Osteoblast (primary cell): ENCODE results near the gene RFX6. TPM values are rescaled to one million over a fixed set of nuclear protein-coding genes. Genes with fewer than 3 reads are reported as not detected.

ENCODE experiments used
- DNase-seq: peaks from one replicate; pipeline ENCODE4 v3.0.0; 2011; ENCODE audit warnings: low spot score, mixed read lengths; ENCODE audit not compliant: insufficient read length; ENCODE audit errors: missing footprints
- H2AFZ ChIP-seq: 2 replicates; pipeline ENCODE4 v1.6.0; 2011; ENCODE audit warnings: mild to moderate bottlenecking, low read length
- H3K27ac ChIP-seq: 2 replicates; pipeline ENCODE4 v1.5.1; 2011; ENCODE audit warnings: mild to moderate bottlenecking, low read depth, low read length, moderate library complexity
- H3K27me3 ChIP-seq: 2 replicates; pipeline ENCODE4 v1.6.0; 2012; ENCODE audit warnings: mild to moderate bottlenecking, control low read depth, inconsistent platforms, low read length, moderate library complexity; ENCODE audit not compliant: insufficient read depth
- H3K36me3 ChIP-seq: 2 replicates; pipeline ENCODE4 v1.5.1; 2011; ENCODE audit warnings: mild to moderate bottlenecking, low read length, control low read depth, moderate library complexity; ENCODE audit not compliant: insufficient read depth
- H3K4me1 ChIP-seq: 2 replicates; pipeline ENCODE4 v1.5.1; 2011; ENCODE audit warnings: mild to moderate bottlenecking, low read length, control low read depth, moderate library complexity; ENCODE audit not compliant: insufficient read depth
- H3K4me2 ChIP-seq: 2 replicates; pipeline ENCODE4 v1.6.0; 2011; ENCODE audit warnings: mild to moderate bottlenecking, low read length; ENCODE audit not compliant: insufficient read depth
- H3K4me3 ChIP-seq: fragments of 200-600 bp; sonication (generic); 3 replicates; pipeline ENCODE4 v1.5.1; 2012; ENCODE audit warnings: mild to moderate bottlenecking, low read length, inconsistent platforms; ENCODE audit not compliant: insufficient read depth
- H3K79me2 ChIP-seq: 2 replicates; pipeline ENCODE4 v1.6.0; 2012; ENCODE audit warnings: mild to moderate bottlenecking, low read length, control low read depth, inconsistent platforms; ENCODE audit not compliant: insufficient read depth
- H3K9me3 ChIP-seq: 2 replicates; pipeline ENCODE4 v1.5.1; 2011; ENCODE audit warnings: low read depth, low read length, control low read depth
- H4K20me1 ChIP-seq: 2 replicates; pipeline ENCODE4 v1.6.0; 2012; ENCODE audit warnings: mild to moderate bottlenecking, low read length, control low read depth; ENCODE audit not compliant: insufficient read depth
- total RNA-seq: library from RNA; depleted of rRNA; stranded (reverse); fragments of >200 nt; gene quantifications from 2 replicates; pipeline ENCODE4 v1.2.3, GENCODE V29; 2012
- TF ChIP-seq, protein P1 (sequence below): IDR thresholded peaks from 2 replicates; pipeline ENCODE4 v1.5.1; 2011; ENCODE audit warnings: mild to moderate bottlenecking, low read depth, low read length, moderate library complexity; ENCODE audit errors: extremely low read depth

RFX6 gene
- total RNA-seq, 1 donor = not detected

DNA sequence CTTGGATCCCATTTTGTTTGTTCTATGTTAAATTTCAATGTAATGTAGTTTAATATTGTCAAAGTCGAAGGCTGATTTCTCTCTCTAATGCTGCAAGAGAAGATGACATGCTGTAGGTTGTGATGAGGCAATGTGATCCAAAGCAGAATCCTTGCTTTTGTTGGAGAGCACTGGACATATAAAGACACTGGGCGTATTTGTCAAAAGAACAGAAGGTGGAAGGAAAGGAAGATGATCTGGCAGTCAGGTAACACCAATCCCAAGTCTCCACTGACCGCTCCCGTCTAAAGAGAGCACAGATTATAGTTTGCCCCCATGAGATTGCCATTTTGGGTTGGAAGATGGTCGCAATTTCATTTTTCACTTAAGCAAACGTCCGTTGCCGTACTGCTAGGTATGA is 935 bp upstream of the RFX6 start:
- no peaks in the 10 kb centered on the region for H3K36me3 ChIP-seq
- H4K20me1 ChIP-seq = no peaks in the 10 kb centered on the region
- peaks cover 30% of the 10 kb centered on the region for H3K27me3 ChIP-seq
- TF ChIP-seq, protein P1, sequence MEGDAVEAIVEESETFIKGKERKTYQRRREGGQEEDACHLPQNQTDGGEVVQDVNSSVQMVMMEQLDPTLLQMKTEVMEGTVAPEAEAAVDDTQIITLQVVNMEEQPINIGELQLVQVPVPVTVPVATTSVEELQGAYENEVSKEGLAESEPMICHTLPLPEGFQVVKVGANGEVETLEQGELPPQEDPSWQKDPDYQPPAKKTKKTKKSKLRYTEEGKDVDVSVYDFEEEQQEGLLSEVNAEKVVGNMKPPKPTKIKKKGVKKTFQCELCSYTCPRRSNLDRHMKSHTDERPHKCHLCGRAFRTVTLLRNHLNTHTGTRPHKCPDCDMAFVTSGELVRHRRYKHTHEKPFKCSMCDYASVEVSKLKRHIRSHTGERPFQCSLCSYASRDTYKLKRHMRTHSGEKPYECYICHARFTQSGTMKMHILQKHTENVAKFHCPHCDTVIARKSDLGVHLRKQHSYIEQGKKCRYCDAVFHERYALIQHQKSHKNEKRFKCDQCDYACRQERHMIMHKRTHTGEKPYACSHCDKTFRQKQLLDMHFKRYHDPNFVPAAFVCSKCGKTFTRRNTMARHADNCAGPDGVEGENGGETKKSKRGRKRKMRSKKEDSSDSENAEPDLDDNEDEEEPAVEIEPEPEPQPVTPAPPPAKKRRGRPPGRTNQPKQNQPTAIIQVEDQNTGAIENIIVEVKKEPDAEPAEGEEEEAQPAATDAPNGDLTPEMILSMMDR = no peak
- no peak overlapping the region for H3K4me3 ChIP-seq
- H2AFZ ChIP-seq = no peak overlapping the region
- H3K9me3 ChIP-seq = no peaks in the 10 kb centered on the region
- DNase-seq = no peak
- H3K27ac ChIP-seq = no peak overlapping the region
- H3K4me1 ChIP-seq = no peaks in the 10 kb centered on the region
- peak overlapping the region; percentile 28 for H3K4me2 ChIP-seq
- H3K79me2 ChIP-seq = no peaks in the 10 kb centered on the region

DNA sequence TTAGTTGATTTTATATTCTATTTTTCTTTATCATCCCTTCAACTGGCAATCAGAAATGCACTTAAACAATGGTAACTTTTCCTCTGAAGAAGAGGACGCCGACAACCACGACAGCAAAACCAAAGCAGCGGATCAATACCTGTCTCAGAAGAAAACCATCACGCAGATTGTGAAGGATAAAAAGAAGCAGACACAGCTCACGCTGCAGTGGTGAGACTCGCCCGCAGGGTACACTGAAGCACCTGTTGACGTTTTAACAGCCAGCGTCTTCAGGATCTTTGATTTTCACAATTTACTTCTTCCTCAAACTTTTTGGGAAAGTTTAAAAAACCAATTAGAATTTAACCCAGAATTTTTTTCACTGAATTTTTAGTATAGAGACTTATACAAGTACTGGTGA is 701 bp downstream of the RFX6 start:
- H3K4me3 ChIP-seq = no peak overlapping the region
- TF ChIP-seq, protein P1 = no peak
- no peak overlapping the region for H3K27ac ChIP-seq
- H3K27me3 ChIP-seq = peaks cover 30% of the 10 kb centered on the region
- H3K36me3 ChIP-seq = no peaks in the 10 kb centered on the region
- no peaks in the 10 kb centered on the region for H3K9me3 ChIP-seq
- no peaks in the 10 kb centered on the region for H3K4me1 ChIP-seq
- no peak overlapping the region for H2AFZ ChIP-seq
- no peaks in the 10 kb centered on the region for H4K20me1 ChIP-seq
- no peak overlapping the region for H3K4me2 ChIP-seq
- no peaks in the 10 kb centered on the region for H3K79me2 ChIP-seq
- DNase-seq = peak; percentile 38

DNA sequence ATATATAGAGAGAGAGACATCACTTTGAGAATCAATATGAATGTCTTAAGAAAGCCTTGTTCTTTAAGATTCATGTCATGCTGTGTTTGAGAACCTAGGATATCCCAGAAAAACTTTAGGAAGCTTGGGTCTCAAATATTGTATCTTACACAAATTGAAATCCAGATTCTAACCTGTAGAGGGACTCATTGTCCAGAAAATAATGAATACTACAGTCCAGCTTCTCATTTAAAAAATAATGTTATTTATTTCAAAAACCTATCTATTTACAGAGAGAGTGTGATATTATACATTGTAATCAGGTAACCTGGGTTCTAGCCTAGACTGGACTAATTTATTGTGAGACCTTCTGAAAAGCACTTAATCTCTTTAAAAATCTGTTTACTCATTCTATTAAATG is 4.2 kb downstream of the RFX6 start:
- Histone ChIP-seq H3K27me3 (peaks cover 22% of the 10 kb centered on the region), H2AFZ (no peak overlapping the region), H3K27ac (no peak overlapping the region), H3K4me2 (no peak overlapping the region), H3K4me1 (no peaks in the 10 kb centered on the region), H4K20me1 (no peaks in the 10 kb centered on the region), H3K36me3 (no peaks in the 10 kb centered on the region), H3K79me2 (no peaks in the 10 kb centered on the region), H3K9me3 (no peaks in the 10 kb centered on the region), H3K4me3 (no peak overlapping the region)
- TF ChIP-seq, protein P1 = peak; percentile 23
- no peak for DNase-seq

DNA sequence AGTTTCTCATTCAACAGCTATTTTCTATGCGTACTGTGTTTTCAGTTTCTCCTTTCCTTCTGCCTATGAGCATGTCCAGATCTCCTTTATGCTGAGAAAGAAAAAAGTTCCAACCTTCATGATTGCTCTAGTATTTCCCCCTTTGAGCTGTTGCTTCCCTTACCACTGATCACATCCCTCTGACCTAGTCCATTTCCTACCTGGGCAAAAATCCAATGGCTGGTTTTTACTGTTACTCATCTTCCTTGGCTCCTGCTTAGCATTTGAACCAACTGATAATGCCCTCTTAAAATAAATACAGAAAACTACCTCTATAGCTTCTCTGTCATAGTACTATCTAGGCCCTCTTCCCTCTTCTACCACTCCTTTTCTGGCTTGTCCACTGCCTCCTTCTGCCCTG is 6.0 kb downstream of the RFX6 start:
- Histone ChIP-seq H3K4me3 (no peak overlapping the region), H3K36me3 (no peaks in the 10 kb centered on the region), H3K79me2 (no peaks in the 10 kb centered on the region), H3K4me2 (no peak overlapping the region), H3K27me3 (peaks cover 5% of the 10 kb centered on the region), H2AFZ (no peak overlapping the region), H3K9me3 (no peaks in the 10 kb centered on the region), H3K4me1 (no peaks in the 10 kb centered on the region), H4K20me1 (no peaks in the 10 kb centered on the region), H3K27ac (no peak overlapping the region)
- DNase-seq = no peak
- TF ChIP-seq, protein P1 = no peak
